SHP77 (cell line): ENCODE measurements around the gene PLCB1.
"Not testable (repeated sequence)": the region's sequence is repeated elsewhere in the genome, so short reads cannot be mapped to it uniquely, and the experiment has no call there.

ENCODE experiments used
- DNase-seq, 2 experiments: peaks; one replicate each; lab custom pipeline; 2025; lab: John Stamatoyannopoulos, UW

Gene PLCB1

DNA sequence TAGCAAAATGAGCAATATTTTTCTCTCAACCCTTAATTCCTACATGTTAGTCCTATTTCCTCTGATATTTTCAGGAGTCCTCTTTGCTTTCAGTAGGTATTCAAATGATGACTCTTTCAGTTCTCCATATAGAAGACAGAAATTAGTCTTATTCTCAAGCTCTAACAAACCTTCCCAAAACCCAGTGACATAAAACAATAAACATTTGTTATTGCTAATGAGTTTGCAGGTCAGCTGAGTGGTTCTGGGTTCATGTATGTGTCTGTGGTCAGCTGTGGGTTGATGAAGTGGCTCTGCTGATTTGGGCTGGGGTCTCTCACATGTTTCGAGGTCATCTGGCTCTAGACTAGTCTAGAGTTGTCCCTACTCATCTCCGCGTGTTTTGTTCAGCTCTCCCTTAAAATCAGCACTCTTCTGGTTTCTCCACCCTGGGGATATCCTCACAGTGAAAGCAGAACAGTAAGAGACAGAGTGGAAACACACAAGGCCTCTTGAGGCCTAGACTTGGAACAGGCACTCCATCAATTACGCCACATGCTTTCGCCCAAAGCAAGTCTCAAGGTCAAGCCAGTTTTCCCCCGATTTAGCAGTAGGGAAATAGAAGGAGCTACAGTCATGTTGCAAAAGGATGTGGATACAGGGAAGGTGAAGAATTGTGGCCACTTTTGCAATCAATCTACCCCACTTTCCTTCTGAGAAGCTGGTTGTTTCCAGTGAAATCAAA, 273.0 kb downstream of the PLCB1 start:
- DNase-seq = no peak

DNA sequence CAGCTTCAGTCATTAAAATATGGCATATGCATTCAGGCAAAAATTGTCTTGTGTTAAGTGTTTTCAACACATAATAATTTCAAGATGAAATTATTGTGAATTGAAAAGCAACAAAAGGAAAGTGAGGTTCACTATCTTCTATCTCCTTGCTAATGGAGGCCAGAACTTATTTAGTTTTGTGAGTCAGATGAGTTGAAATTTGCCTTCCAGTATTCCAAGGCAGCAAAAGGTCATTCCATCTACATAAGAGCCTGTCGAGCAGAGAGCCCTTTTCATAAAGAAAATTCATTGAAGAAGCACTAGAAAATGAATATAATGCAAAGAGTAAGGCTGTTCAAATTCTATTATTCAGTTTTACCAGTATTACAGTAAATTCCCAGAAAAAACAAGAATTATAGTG, 274.3 kb downstream of the PLCB1 start:
- no peak for DNase-seq

DNA sequence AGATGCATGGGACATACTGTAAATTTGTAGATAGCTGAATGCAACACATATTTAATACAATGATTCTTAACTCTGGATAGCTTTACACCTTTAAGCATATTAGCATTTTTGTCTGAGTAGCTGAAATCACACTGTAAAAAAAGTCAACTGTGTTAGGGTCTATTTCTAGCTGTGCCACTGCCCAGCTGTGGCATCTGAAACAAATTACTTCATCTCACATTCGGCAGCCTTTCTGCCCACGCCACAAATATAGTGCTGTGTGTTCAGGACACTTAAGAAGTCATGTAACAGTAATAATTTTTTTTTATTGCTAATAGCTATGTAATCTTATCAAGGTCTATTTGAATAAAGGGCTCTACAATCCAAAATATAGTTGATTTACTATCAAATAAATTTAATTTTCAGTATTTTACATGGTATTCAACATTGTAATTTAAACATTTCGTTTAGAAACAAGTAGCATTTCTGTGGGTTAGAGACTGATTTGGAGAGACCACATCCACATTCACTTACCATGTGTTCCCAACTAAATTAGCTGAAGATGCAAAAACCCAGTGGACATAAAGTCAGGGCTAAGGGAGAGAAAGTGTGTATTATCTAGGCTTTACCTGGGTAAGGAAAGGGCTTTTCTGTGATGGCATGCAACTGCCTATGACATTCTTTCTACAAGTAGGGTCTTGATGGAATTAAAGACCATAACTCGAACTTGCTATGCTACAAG, 276.7 kb downstream of the PLCB1 start:
- DNase-seq = no peak

DNA sequence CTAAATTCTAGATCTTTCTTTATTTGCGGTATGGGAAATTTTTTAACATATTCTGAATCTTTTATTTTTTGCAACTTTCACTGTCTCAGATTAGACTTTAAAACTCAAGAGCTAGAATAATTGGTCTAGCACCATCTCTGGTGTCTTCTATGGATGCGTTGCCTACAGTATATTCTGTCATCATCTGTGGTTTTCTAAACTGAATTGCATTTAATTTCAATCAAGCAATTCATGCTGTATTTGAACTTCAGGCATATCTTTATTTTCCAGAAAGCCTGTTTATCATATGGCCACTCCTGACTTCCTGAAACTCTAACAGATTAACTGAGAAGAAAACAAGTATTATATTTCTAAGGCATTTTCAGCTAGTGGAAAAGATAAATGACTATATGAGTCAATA, 281.6 kb downstream of the PLCB1 start:
- DNase-seq = no peak

DNA sequence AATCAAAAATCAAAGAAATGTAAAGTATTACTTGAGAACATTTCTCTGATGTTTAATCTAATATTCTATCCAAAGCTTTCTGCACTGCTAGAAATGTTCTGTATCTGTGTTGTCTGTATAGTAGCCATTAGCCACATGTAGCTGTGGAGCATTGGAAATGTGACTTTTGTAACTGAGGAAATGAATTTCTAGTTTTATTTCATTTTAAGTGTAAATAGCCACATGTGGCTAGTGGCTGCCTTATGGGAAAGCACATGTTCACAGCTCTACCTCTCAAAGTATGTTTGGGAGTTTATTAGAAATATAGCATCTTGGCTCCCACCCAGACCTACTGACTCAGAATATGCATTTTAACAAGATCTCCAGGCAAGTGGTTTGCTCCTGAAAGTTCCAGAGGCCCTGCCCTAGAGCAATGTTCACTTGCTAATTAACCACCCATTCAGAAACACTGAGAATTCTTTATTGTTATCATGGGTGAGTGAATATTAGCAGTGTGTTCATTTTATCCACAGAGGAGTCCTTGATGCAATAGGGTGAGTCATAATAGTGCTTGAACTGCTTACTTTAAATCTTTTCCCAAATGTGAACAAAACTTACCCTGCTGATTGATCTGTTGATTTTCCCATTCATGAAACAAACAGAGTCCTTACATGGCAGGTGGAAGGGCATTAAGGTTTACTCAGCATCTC, 282.7 kb downstream of the PLCB1 start:
- peak; percentile 17 to 34 for DNase-seq

DNA sequence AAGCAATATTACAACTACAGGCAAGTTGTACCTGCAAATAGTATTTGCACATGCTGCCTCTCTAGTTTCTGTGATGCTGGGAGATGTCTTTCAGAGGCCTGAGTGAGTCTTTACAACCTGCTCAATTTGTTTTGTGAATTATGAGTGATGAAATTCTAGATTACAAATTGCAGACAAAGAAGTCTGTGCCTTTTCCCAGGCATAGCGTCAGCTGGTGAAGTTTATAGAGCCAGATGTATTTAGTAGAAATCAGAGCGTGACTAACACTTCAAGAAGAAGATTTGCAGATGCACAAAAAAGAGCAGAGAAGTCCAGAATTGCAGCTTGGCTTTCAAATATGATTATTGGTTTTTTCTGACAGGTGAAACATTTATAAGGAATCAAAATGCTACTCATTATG, 289.9 kb downstream of the PLCB1 start:
- no peak for DNase-seq

DNA sequence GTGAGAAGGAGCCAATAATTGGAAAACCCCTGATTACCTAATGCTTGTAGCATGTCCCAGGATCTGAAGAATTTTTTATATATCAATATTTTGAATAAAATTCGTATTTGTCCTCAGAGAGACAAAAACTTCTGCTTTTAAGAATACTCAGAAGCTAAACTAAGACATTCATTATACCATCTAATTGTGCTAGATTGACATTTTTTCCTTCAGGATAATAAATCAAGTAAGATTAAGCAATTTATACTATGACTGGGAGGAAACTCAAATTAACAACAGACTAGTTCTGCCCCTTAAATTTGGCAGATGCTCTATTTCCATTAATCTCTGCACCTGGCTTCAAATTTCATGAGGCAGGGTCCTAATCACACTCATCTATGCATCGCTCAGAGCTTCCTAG, 291.4 kb downstream of the PLCB1 start:
- DNase-seq = no peak

DNA sequence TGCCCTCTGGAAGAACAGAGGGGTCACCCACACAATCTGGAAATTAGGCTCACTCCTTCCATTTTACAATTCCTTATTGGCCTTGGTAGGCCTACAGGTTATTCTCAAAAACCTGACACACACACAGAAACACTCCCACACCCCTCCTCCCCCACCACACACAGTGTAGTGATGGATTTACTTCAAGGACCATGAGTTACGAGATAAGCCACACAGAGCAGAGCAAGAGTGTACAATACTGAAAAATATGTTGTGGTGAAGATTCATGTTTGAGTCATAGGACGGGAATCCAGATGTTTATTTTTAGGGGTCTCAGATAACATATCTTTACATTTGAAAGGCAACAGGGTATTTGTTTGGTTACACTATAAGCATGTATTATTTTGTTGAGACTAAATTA, 291.9 kb downstream of the PLCB1 start:
- DNase-seq = no peak

DNA sequence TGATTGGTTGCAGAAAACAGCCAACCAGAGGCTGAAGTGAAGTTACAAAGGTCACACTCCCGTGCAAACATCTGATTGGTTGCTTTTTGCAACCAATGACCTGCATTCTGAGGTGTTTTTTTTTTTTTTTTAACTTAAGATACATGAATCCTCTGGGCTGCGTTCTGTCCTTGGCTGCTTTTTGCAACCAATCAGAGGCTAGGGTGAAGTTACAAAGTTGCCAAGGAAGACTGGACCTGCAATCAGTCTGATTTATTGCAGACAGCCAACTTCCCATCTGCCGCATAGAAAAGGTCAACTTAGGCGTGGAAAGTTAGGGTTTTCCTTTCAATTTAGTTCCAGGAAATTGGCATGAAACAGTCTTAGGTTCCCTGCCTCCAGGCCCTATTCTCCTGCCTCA, 292.9 kb downstream of the PLCB1 start:
- no peak for DNase-seq

DNA sequence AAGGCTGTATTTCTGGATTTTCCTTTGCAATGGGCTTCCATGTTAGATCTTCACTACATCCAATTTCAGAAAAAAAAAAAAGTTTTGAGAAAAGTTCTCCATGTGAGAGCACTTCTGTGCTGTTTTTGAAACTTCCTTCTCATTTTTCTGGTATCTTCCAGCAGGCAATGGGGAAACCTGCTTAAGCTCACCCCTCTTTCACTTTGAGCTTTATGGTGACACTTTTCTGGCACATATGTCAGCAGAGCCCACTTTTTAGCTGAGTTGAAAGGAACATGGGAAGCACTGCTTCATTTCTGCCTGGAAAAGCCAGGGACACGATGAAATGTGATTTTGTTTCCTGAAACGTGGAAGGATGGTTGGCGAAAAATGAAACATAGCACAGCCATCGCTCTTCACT, 293.7 kb downstream of the PLCB1 start:
- no peak for DNase-seq

DNA sequence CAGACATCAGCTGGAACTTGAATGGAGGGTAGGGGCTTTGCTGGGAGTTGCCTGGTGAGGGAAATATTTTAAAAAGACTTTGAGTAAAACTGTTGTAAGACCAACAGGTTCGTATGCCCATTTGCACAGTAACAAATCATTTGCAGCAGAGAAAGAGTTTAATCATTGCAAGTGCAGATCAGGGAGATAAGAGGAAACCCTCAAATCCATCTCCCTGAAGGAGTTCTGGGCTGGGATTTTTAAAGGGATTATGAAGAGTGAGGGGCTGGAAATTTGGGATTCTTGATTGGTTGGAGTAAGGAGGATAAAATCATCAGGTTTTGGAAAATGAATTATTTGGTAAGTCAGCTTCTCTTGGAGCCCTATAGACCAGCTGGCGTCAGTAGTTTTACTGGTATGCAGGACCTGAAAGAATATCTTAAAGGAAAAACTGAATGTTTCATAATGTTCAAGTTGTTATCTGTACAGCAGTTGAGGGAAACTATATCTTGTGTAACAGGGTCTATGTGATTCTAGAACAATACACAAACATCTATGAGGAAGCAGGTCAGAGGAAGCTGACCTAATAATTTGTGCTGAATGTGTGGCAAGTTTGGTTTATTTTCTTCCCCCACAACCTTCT, 295.5 kb downstream of the PLCB1 start:
- DNase-seq = no peak

DNA sequence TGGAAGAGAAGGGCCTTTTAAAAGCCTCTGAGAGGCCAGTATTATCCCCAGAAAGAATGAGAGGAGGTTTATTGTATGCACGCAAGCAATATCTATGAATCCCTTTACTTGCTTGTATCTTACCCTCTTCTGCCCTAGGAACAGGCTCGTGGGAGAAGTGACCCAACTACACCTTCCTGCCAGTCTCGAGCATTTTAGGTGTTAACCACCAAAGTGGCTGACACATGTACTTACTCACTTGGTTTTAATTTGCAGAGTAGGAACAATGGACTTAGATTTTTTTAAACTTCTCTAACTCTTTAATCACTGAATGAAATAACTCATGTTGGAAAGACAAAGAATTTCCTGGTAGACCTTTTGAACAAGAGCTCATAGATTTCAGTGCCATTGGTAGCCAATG, 296.9 kb downstream of the PLCB1 start:
- no peak for DNase-seq

DNA sequence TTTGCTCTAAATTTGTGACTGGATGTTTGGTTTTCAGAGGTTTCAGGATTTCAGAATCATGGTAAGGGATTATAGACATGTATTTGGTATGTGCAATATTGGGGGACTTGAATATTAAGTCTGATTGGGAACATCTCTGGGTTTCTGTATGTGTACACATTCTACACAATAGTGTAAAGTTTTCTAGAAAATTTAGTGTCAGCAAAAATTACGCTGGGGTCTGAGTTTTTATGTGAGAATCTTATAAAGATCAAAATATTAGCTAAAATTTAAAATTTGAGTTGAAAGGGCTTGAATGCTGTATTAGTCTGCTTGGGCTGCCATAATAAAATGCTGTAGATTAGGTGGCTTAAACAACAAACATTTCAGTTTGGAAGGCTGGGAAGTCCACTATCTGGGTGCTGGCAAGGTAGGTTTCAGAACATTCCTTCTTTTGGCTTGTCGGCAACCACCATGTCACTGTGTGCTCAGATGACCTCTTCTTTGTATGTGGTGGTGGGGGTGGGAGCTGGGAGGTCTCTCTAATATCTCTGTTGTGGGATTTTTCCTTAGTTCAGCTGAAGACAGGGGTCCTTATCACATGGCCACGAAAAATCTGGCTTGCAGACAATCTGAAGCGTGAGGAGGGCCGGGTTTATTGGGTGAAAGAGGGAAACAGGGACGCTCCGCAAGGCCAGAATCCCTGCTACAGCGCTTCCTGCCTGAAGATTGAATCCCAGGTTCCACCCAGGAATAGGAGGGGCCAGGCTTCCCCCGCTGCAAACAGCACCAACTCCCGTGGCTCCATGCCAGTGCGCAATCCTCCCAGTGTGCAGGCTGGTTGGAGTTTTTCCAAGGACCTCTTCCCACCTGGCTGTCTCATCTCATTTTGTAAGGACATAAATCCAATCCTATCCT, 299.7 kb downstream of the PLCB1 start:
- DNase-seq = peak; percentile 94 to 98

DNA sequence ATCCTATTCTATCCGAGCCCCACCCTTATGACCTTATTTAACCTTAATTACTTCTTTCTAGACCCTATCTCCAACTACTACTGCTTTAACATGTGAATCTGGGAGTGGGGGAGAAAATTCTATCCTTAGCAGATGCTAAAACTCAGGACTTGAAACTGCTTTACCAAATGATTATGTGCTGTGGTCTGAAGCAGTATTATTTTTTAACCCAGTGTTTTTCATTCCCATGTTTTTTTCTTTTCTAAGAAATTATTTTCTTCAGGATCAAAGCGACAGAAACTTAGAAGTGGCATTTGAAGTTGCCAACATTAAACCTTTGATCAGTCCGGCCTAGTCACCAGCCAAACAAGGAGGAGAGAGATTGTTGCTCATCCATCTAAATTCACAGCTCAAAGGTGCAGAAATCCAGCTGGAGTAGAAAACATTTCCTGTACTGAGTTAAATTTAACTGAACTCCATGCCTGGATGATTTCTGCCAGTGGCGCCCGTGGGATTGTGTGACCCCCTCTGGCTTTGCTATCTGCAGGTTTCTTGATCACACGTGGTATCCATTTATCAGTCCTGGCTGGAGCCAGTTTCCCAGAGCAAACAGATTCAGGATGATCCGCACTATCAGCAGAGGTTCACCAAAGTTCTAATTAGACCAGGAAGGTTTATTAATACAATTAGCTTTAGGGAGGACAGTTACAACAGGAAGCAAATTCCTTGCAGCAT, 300.5 kb downstream of the PLCB1 start:
- no peak for DNase-seq

DNA sequence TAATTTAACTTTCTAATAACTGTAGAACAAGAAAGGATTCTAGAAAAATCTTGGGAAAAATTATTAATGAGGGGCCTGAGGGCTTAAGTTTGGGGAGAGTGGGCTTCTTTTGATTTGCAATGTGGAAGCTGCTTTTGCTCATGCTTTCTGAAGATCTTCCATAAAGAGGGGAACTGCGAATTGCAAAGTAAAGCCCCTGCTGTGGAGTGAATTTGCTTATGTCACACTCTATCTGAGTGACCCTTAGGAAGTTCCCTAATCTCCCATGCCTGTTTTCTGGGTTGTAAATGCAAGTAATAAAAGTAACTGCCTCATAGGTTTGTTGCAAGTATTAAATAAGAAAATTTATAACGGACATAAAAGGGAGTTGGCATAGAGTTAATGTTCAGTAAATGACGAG, 301.2 kb downstream of the PLCB1 start:
- no peak for DNase-seq

DNA sequence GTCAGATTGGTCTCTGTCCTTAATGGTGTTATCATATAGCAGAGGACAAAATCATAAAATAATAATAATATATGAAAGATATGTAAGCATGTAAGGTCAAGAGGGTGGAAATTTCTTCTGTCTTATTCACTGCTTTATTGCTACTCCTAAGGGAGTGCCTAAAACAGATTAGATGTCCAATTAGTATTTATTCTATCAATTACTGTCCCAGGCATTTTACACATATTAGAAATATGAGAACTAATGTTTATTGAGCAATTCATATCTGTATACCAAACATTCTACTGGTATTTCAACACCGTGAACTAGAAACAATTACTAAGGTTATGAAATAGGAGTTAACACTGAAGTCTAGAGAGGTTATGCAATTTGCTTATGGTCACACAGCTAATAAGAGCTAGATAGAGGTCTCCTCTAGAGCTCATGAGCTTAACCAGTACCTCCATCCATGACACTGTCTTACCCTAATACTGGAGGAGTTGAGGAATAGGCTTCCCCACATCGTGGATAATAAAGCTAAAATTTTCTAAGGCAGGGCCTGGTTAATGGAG, 302.3 kb downstream of the PLCB1 start:
- no peak for DNase-seq

DNA sequence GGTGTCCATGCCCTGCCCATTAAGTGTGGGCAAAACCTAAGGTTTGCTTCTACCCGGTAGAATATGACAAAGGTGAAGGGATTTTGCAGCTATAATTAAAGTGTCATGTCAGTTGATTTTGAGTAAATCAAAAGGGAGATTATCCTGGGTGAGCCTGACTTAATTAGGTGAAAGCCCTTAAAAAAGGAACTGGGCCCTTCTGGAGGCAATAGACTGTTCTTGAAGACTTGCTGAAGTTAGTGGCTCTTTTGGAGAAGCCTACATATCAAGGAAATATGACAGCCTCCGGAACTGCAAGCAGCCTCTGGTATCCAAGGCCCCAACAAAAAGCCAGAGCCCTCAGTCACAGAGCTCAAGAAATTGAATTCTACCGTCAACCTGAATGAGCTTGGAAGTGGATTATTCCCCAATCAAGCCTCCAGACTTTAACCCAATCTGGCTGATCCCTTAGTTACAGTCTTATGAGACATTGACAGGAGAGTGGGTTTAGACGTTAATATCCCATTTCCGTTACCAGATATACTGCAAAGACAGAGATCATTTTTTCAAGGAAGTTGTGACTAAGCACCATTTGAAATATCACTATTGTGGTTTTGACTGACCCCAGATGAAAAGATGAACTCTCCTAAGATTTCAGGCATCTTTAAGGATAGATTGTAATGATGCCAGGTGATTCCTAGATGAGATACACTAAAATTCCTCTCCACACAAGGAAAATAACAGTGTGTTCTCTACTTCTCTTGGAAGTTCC, 303.4 kb downstream of the PLCB1 start:
- DNase-seq = no peak

DNA sequence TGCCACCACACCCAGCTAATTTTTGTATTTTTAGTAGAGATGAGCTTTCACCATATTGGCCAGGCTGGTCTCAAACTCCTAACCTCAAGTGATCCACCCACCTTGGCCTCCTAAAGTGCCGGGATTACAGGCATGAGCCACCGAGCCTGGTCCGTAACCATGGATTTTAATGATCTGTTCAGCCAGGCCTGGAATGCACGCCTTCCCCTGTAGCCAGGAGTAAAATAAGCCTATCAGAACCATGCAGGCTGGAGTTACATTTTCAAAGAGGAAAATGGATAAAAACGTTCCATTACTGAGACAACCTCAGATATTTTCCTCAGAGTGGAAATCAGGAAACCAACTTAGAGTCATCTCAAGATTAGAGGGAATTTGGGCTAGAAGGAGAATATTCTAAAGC, 304.9 kb downstream of the PLCB1 start:
- DNase-seq = not testable (repeated sequence)

DNA sequence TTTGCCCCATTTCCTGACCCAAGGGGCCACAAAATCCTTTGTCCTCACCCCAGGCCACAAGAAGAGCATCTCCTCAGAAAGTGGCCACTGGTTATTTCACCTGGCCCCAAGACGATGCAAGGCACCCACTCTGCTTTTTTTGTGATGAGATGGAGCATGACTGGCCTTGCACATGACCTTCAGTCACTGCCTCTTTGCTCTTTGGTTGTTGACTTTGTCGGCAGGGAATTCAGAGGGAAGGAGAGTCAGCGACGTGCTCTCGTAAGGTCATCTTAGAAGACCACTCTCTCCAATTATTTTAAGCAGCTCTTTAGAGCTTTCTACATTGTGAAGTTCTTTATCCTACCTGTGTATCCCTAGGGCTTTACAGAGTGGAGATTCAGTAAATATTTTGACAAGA, 306.7 kb downstream of the PLCB1 start:
- DNase-seq = peak; percentile 19 to 33

DNA sequence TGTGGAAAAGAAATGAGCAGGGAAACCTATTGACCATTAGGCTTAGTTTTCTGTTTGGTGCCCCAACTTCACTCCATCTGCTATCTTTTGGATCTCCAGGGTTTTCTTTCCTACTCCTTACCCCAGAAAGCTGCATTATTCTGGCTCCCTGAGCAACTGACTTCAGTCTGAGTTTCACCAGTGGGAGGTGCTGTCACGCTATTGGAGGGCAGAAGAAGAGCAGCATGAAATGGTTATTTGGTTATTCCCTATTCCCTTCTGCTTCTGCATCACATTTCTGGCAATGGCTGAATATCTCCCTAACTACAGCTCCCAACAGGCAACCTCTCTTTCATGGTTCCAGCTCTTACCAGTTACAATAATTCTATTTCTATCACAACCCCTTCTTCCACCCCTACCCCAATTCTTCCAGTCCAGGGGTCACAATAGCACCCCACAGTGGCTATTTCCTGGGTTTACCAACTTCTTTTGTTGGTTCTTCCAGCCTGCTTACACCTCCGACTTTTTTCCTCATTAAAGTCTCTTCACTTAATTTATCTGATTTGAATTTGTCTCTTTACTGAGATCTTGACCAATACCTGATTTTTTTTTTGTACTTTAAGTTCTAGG, 311.5 kb downstream of the PLCB1 start:
- no peak for DNase-seq
